OCI-LY1 (cell line): ENCODE measurements around the gene RSBN1L.

Source experiments
- EZH2 ChIP-seq: fragments of 200-600 bp; sonication (generic), shearing (Covaris generic); IDR thresholded peaks from 2 replicates; pipeline ENCODE4 v1.8.0; 2017; ENCODE audit warnings: borderline replicate concordance, mixed run types, mild to moderate bottlenecking, antibody characterized with exemption, low read length, moderate library complexity, mixed read lengths
- TF ChIP-seq, protein P1 (sequence below): fragments of 200-600 bp; sonication (generic), shearing (Covaris generic); IDR thresholded peaks from 2 replicates; pipeline ENCODE4 v1.5.1; 2017; ENCODE audit warnings: mild to moderate bottlenecking, antibody characterized with exemption, low read length, moderate library complexity, mixed read lengths

DNA sequence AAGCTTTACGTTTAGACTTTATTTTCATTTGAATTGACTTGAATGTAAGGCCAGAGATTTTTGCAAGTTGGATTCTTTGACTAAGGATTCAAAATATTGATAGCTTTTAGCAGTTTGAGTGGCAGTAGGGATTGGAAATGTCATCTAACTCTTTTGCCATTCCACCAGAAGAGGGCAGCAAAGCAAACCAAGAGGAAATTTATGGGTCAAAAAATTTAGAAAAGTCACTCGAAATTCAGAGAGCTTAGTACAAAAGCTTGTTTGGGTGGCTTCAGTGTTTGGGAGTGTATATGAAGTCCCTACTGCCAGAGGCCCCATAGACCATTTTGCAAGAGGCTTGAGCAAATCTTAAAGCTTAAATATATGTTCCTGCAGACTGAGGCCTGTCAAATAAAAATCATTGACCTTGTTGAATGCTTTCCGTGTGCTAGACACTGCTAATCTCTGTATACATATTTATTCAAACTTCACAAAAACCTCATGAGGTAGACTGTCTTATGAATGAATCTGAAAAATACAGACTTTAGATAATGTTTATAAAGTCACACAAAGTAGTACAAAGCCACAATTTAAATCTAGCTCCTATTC, 44.6 kb upstream of the RSBN1L start:
- TF ChIP-seq, protein P1, sequence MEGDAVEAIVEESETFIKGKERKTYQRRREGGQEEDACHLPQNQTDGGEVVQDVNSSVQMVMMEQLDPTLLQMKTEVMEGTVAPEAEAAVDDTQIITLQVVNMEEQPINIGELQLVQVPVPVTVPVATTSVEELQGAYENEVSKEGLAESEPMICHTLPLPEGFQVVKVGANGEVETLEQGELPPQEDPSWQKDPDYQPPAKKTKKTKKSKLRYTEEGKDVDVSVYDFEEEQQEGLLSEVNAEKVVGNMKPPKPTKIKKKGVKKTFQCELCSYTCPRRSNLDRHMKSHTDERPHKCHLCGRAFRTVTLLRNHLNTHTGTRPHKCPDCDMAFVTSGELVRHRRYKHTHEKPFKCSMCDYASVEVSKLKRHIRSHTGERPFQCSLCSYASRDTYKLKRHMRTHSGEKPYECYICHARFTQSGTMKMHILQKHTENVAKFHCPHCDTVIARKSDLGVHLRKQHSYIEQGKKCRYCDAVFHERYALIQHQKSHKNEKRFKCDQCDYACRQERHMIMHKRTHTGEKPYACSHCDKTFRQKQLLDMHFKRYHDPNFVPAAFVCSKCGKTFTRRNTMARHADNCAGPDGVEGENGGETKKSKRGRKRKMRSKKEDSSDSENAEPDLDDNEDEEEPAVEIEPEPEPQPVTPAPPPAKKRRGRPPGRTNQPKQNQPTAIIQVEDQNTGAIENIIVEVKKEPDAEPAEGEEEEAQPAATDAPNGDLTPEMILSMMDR = peak; percentile 91
- TF ChIP-seq EZH2 = no peak
